D721Med (cell line): Measurements from ENCODE around the gene PSRC1.

Source experiments
- DNase-seq: peaks from one replicate; pipeline ENCODE4 v3.0.0; 2011; ENCODE audit warnings: low spot score; ENCODE audit not compliant: insufficient read length
- FAIRE-seq: peaks from 2 replicates; lab custom pipeline; 2011; peaks lifted over from hg19 to GRCh38; lab: Jason Lieb, UNC
- CTCF ChIP-seq: IDR thresholded peaks from 2 replicates; pipeline ENCODE4 v1.5.1; 2012; ENCODE audit warnings: mild to moderate bottlenecking, control low read depth; ENCODE audit not compliant: insufficient read depth; ENCODE audit errors: missing control alignments

Gene PSRC1

GRCh38 chr1:109235137-109235536, 47.8 kb downstream of the PSRC1 start:
- no peak for DNase-seq
- FAIRE-seq: no peak
- no peak for TF ChIP-seq CTCF

GRCh38 chr1:109231066-109231465, 51.9 kb downstream of the PSRC1 start:
- no peak for FAIRE-seq
- DNase-seq: no peak
- TF ChIP-seq CTCF: no peak
